Stimulated activated effector memory CD8-positive, alpha-beta T cell treated with anti-CD3 and anti-CD28 coated beads, Interleukin-12 subunit alpha, Interleukin-12 subunit beta, amount 100 ng/mL, for 72 hours (primary cell): ENCODE data around the gene NUP155.
A peak's percentile ranks its signal among the peaks of the same experiment; 100 is the strongest.

Experiments used
- ATAC-seq: fragments of 150-1000 bp; cut with Tn5 transposase; 2 replicates; pipeline ENCODE4 v1.10.0; 2021
- DNase-seq, 2 donors: peaks; one replicate each; pipeline ENCODE4 v3.0.0; 2021 to 2022; ENCODE audit warnings: low spot score in 2 of 2
- H3K27ac Mint-ChIP-seq: one replicate; pipeline ENCODE4 v1.8.0; 2022; ENCODE audit warnings: mild to moderate bottlenecking, mixed read lengths
- H3K36me3 Mint-ChIP-seq: one replicate; pipeline ENCODE4 v1.8.0; 2022; ENCODE audit warnings: mild to moderate bottlenecking, mixed read lengths
- H3K4me1 Mint-ChIP-seq: one replicate; pipeline ENCODE4 v1.8.0; 2022; ENCODE audit warnings: mixed read lengths
- H3K4me3 Mint-ChIP-seq: one replicate; pipeline ENCODE4 v1.8.0; 2022; ENCODE audit warnings: mild to moderate bottlenecking, mixed read lengths
- H3K9me3 Mint-ChIP-seq: one replicate; pipeline ENCODE4 v1.8.0; 2022; ENCODE audit warnings: mixed read lengths

Gene NUP155

GRCh38 chr5:37248421-37248969 lies 122.4 kb downstream of the NUP155 start:
- DNase-seq, result no peak
- Mint-ChIP-seq H3K9me3 (no peaks in the 10 kb centered on the region), H3K36me3 (peaks cover 5% of the 10 kb centered on the region), H3K4me3 (peak overlapping the region; percentile 85), H3K4me1 (peaks cover 6% of the 10 kb centered on the region), H3K27ac (peak overlapping the region; percentile 92)
- ATAC-seq, result no peak

GRCh38 chr5:37247496-37247895 lies 123.4 kb downstream of the NUP155 start:
- ATAC-seq (no peak), DNase-seq (no peak)
- Mint-ChIP-seq H3K4me1 (peaks cover 6% of the 10 kb centered on the region), H3K4me3 (peak overlapping the region; percentile 85), H3K36me3 (peaks cover 5% of the 10 kb centered on the region), H3K27ac (no peak overlapping the region), H3K9me3 (no peaks in the 10 kb centered on the region)

GRCh38 chr5:37247036-37247435 lies 123.9 kb downstream of the NUP155 start:
- DNase-seq (no peak), ATAC-seq (no peak)
- Mint-ChIP-seq H3K4me3 (no peak overlapping the region), H3K4me1 (peaks cover 6% of the 10 kb centered on the region), H3K27ac (no peak overlapping the region), H3K9me3 (no peaks in the 10 kb centered on the region), H3K36me3 (peaks cover 5% of the 10 kb centered on the region)
